Measurements from ENCODE around the gene KLK3.
A peak's percentile ranks its signal among the peaks of the same experiment; 100 is the strongest.

Gene KLK3

DNA sequence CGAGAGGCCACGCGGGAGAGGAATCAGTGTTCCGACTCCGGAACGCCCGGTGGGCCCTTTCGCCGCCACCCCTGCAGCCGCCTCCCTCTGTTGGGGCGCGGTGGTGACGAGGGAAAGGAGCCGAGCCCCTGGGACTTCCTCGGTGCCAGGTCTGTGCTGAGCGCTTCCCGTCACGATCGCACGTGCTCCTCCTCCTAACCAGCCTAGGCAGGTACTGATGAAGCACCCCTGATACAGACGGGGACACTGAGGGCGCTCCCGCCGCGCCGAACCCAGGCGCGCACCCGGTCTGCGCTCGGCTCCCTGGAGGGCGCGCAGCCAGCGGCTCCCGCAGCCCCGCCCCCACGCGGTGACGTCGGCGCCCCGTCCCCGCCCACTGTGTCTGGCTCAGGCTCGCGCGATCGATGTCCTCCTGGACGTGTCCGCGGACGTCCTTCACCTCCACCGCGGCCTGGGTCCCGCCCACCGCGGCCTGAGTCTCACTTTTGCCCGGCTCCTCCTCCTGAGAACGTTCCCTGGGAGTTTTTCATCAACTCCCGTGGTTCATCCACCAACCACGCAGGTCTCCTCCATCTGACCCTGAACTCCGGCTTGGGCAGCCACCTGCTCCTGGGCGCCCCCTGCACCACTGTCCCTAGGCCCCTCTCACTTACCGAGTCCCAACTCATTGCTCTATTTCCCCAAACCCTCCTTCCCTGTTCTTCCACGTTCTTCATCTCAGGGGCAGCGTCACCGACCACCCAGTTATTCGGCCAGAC, 18.8 kb upstream of the KLK3 start:
- DNase-seq (ENCODE audit: low spot score) = peak; percentile 93
- in situ Hi-C loops (cut with MboI; ENCODE audit: low pct_unique_long_range_greater_than_20kb, low sequenced_read_pairs, unreplicated experiment) = no loop called here
- TF ChIP-seq, protein P1, sequence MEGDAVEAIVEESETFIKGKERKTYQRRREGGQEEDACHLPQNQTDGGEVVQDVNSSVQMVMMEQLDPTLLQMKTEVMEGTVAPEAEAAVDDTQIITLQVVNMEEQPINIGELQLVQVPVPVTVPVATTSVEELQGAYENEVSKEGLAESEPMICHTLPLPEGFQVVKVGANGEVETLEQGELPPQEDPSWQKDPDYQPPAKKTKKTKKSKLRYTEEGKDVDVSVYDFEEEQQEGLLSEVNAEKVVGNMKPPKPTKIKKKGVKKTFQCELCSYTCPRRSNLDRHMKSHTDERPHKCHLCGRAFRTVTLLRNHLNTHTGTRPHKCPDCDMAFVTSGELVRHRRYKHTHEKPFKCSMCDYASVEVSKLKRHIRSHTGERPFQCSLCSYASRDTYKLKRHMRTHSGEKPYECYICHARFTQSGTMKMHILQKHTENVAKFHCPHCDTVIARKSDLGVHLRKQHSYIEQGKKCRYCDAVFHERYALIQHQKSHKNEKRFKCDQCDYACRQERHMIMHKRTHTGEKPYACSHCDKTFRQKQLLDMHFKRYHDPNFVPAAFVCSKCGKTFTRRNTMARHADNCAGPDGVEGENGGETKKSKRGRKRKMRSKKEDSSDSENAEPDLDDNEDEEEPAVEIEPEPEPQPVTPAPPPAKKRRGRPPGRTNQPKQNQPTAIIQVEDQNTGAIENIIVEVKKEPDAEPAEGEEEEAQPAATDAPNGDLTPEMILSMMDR (IDR thresholded peaks at IDR 0.05; ENCODE audit: extremely low read depth, insufficient read depth, missing control alignments) = peak; percentile 3

DNA sequence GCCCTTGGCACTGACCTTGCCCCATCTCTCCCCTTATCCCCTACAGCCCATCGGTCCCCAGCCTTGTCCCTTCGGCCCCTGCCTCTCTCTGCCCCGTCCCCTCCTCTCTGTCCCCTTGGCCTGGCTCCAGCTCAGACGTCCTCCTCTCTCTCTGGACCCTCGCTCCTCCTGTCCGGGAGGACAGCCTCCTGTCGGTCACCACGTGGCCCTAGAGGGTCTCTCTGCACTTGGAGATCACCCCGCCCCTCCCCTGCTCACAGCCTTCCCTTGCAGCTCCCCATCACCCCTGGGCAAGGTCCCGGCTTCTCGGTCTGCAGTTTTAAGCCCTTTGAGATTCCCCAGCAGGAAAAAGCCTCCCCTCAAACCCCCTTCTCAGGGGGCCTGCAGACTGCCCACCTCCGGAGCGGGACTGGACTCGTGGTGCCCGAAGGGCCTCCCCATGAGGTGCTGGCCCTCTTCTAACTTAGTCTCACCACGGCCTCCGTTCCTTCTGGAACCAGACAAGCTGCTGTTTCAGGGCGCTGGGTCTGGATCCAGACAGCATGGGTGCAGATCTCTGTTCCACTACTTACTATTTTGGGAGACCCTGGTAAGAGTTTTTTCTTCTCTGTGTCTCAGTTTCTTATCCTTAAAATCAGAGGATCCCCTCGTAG, 18.0 kb upstream of the KLK3 start:
- peak; percentile 24 for DNase-seq (ENCODE audit: low spot score)

DNA sequence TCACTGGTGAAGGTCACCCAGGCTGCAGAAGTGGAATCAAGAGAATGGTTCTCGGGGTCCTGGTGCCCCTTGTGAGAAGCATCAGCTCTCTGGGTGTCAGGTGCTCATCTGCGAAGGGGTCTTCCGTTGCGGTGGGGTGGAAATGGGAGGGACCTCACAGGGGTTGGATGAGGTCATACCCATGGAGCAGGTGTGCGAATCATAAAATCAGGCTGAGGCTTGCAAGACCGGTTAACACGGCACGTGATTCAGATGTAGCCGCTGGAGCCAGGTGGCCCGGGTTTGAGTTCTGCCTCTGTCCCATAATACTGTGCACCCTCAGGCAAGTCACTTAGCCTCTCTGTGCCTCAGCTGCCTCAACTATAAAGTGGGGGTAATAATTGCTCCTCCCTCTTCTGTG, 17.4 kb upstream of the KLK3 start:
- in situ Hi-C loops (cut with MboI; ENCODE audit: low pct_unique_long_range_greater_than_20kb, low sequenced_read_pairs, unreplicated experiment) = no loop called here
- DNase-seq (ENCODE audit: low spot score) = no peak
- TF ChIP-seq, protein P1 (IDR thresholded peaks at IDR 0.05; ENCODE audit: extremely low read depth, insufficient read depth, missing control alignments) = no peak

More for the DNA sequence above, 18.0 kb upstream of the KLK3 start:
- in situ Hi-C loops (cut with MboI; ENCODE audit: low pct_unique_long_range_greater_than_20kb, low sequenced_read_pairs, unreplicated experiment) = no loop called here
- TF ChIP-seq, protein P1 (IDR thresholded peaks at IDR 0.05; ENCODE audit: extremely low read depth, insufficient read depth, missing control alignments) = no peak

DNA sequence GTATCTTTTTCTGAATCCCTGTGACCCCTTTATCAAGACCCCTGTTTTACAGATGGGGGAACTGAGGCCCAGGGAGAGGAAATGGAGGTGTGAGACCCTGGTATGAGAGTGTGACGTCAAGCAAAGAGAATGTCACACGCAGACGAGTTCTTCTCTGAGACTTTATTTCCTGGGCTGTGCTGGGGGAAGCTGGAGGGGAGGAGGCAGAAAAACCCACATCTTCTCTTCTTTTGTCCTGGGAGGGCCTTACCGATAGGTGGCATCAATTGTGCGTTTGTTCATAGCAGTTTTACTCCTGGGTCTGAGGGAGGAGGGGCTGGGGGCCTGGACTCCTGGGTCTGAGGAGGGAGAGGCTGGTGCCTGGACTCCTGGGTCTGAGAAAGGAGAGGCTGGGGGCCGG, 16.5 kb upstream of the KLK3 start:
- TF ChIP-seq, protein P1 (IDR thresholded peaks at IDR 0.05; ENCODE audit: extremely low read depth, insufficient read depth, missing control alignments) = peak; percentile 59
- in situ Hi-C loops (cut with MboI; ENCODE audit: low pct_unique_long_range_greater_than_20kb, low sequenced_read_pairs, unreplicated experiment) = no loop called here
- peak; percentile 73 for DNase-seq (ENCODE audit: low spot score)

DNA sequence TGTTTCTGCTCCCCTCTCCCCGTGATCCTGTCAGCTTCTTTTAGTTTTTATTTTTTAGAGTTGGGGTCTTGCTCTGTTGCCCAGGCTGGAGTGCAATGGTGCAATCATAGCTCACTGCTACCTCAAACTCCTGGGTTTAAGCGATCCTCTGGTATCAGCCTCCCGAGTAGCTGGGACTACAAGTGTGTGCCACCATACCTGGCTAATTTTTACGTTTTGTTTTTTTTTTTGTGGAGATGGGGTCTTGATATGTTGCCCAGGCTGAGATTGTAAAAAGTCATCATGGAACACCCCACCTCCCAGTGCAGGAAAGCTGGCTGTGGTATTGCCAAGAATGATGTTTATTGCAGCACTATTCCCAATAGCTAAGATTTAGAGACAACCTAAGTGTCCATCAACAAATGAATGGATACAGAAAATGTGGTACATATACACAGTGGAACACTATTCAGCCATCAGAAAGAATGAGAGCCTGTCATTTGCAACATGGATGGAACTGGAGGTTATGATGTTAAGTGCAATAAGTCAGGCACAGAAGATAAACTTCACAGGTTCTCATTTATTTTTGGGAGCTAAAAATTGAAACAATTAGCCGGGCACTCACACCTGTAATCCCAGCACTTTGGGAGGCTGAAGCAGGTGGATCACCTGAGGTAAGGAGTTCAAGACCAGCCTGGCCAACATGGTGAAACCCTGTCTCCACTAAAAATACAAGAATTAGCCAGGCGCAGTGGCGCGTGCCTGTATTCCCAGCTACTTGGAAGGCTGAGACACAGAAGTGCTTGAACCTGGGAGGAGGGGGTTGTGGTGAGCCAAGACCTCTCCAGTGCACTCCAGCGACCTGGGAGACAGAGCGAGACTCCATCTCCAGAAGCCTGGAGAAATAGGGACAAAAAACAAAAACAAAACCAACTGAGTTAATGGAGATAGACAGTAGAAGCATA, 14.7 kb upstream of the KLK3 start:
- TF ChIP-seq, protein P1 (IDR thresholded peaks at IDR 0.05; ENCODE audit: extremely low read depth, insufficient read depth, missing control alignments) = no peak
- no peak for DNase-seq (ENCODE audit: low spot score)
- in situ Hi-C loops (cut with MboI; ENCODE audit: low pct_unique_long_range_greater_than_20kb, low sequenced_read_pairs, unreplicated experiment) = no loop called here

DNA sequence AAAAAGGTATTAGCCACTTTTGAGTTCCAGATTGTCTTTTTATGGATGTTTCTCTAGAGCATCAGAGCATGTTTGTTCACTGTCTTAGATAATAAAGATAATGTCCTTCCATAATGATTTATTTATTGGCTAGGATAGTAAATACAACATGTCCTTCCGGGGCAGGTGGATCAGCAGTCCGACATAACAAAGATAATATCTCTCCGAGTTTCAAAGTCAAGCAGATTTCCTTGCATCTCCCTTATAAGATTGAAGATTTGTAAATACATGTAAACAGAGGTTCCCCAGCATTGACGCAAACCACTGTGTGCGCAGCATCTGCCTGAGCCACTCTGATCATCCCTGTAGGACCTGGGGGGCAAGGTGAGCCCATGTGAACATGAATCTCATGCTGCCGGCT, 12.6 kb upstream of the KLK3 start:
- TF ChIP-seq, protein P1 (IDR thresholded peaks at IDR 0.05; ENCODE audit: extremely low read depth, insufficient read depth, missing control alignments) = no peak
- no peak for DNase-seq (ENCODE audit: low spot score)
- in situ Hi-C loops (cut with MboI; ENCODE audit: low pct_unique_long_range_greater_than_20kb, low sequenced_read_pairs, unreplicated experiment) = no loop called here
